Spleen (tissue), 11 donors: ENCODE measurements around the gene NKTR. TPM values are rescaled to one million over a fixed set of nuclear protein-coding genes. Genes with fewer than 3 reads are reported as not detected.

Source experiments
- DNase-seq: peaks from one replicate; pipeline ENCODE4 v3.0.0-alpha.2; 2020
- H3K27ac ChIP-seq, 8 donors: fragments of 200-600 bp; sonication (generic) in 7 of 8; 1 replicate in 4 of 8; 2 replicates in 4 of 8; pipeline versions ENCODE4 v1.5.0 to v1.8.0; 2016 to 2021; ENCODE audit warnings: inconsistent platforms in 4 of 8, mild to moderate bottlenecking in 4 of 8, moderate library complexity in 1 of 8
- H3K27me3 ChIP-seq, 7 donors: fragments of 200-600 bp; sonication (generic) in 6 of 7; replicated peaks in 1 of 7; 1 replicate in 4 of 7; 2 replicates in 3 of 7; pipeline versions ENCODE4 v1.5.0 to v1.8.0; 2016 to 2021; ENCODE audit warnings: inconsistent platforms in 3 of 7, mild to moderate bottlenecking in 1 of 7
- H3K36me3 ChIP-seq, 6 donors: fragments of 200-600 bp; sonication (generic) in 5 of 6; 1 replicate in 4 of 6; 2 replicates in 2 of 6; pipeline versions ENCODE4 v1.5.0 to v1.8.0; 2016 to 2021; ENCODE audit warnings: inconsistent platforms in 2 of 6
- H3K4me1 ChIP-seq, 6 donors: fragments of 200-600 bp; sonication (generic) in 5 of 6; 1 replicate in 3 of 6; 2 replicates in 3 of 6; pipeline versions ENCODE4 v1.5.0 to v1.8.0; 2016 to 2021; ENCODE audit warnings: inconsistent platforms in 3 of 6
- H3K4me3 ChIP-seq, 8 donors: fragments of 200-600 bp; sonication (generic) in 7 of 8; 1 replicate in 4 of 8; 2 replicates in 4 of 8; pipeline versions ENCODE4 v1.5.0 to v1.8.0; 2016 to 2021; ENCODE audit warnings: inconsistent platforms in 4 of 8, mild to moderate bottlenecking in 4 of 8, moderate library complexity in 2 of 8
- H3K9me3 ChIP-seq, 8 donors: fragments of 200-600 bp; sonication (generic) in 7 of 8; 1 replicate in 4 of 8; 2 replicates in 4 of 8; pipeline versions ENCODE4 v1.5.0 to v1.8.0; 2016 to 2021; ENCODE audit warnings: inconsistent platforms in 4 of 8
- POLR2A ChIP-seq, 3 donors: fragments of 450-650 bp; IDR thresholded peaks; one replicate each; pipeline ENCODE4 v1.5.1; 2017; ENCODE audit warnings: antibody characterized with exemption in 3 of 3, mild to moderate bottlenecking in 1 of 3
- POLR2AphosphoS5 ChIP-seq, 3 donors: sonication (generic); formaldehyde crosslinking; IDR thresholded peaks; one replicate each; pipeline ENCODE4 v1.5.1; 2017; ENCODE audit warnings: antibody characterized with exemption in 3 of 3
- WGBS, 5 donors: extraction: QIAGEN DNeasy Blood & Tissue Kit in 3 of 5; methylation state at CpG; one replicate each; pipeline versions ENCODE4 v1.1.5 to v1.1.7; 2013 to 2018; 5-methylcytosine and 5-hydroxymethylcytosine counted together
- intact Hi-C: fragments of 100-400 bp; cut with DNase I; formaldehyde crosslinking; loops from one replicate; pipeline ENCODE4 v1.15.0; 2023; ENCODE audit warnings: low total_unique reads
- polyA plus RNA-seq, 3 donors: library from polyadenylated mRNA; stranded (reverse); fragments of 200-250 nt; gene quantifications; one replicate each; pipeline ENCODE4 v1.2.1, GENCODE V29; 2013
- total RNA-seq, 7 donors: library from RNA; depleted of rRNA in 3 of 7; stranded (reverse); fragments of >200 nt in 3 of 7; fragmentation: NEBNext Ultra II Directional in 4 of 7; extraction: Animal tissue kit (Norgen Biotek cat#: 25700) in 4 of 7; gene quantifications; one replicate each; pipeline versions ENCODE4 v1.1.0 to v1.2.1, GENCODE V29; 2016 to 2021
- TF ChIP-seq, protein P1 (sequence below), 11 experiments: fragments of 200-600 bp in 7 of 11; fragments of 450-650 bp in 4 of 11; sonication (generic) in 4 of 11; IDR thresholded peaks in 8 of 11; conservative IDR thresholded peaks in 3 of 11; 1 replicate in 7 of 11; 2 replicates in 4 of 11; pipeline versions ENCODE4 v1.4.0 to v1.8.0; 2016 to 2021; ENCODE audit warnings: antibody characterized with exemption in 11 of 11, inconsistent platforms in 4 of 11, mild to moderate bottlenecking in 1 of 11
- donor health status: healthy with polysubstance abuse.
- donor health status: DM: no; HTN: no; CAD: no; lungs with moderate emphysema.
- donor health status: DM: no; HTN: no; CAD: no.
- donor health status: Bipolar disorder and iron deficiency.
- donor health status: healthy.
- donor health status: DM: no; HTN: no; CAD: no.
- donor health status: DM: yes; HTN: yes; CAD: no.

The NKTR gene
- total and polyA plus RNA-seq, 10 donors, result 19.9 to 258 (median 140) TPM

DNA sequence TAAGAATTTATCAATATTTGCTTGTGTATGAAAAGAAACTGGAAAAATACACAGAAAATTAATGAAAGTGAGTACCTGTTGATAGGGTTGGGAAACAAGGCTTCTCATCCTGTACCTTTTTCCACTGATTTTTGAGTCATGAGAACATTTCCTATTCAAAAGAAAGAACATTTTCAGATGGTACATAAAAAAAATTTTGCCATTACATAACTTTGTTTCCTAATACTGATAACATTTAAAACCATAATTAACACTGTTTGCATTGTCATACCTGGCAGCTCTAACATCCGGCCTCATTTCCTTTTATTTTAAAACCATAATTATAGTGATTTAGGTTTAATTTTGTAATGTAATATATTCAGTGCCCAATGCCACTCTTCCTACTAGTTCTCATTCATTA is 11.7 kb downstream of the NKTR start:
- DNase-seq, result no peak
- intact Hi-C loops, result no loop called here
- WGBS, 5 donors, result 25 to 50% (median 30%) methylated on average over 1 of the region's 1 CpG
- no peak overlapping the region for H3K4me3 ChIP-seq
- H3K36me3 ChIP-seq, result peaks cover 0 to 42% (median 16%) of the 10 kb centered on the region in 6 donors
- no peaks in the 10 kb centered on the region for H3K9me3 ChIP-seq
- H3K27ac ChIP-seq, result peak overlapping the region in 7 of 8 donors; percentile 3 to 77 (median 60)
- peaks cover 15 to 96% (median 62%) of the 10 kb centered on the region in 6 donors for H3K4me1 ChIP-seq
- no peaks in the 10 kb centered on the region for H3K27me3 ChIP-seq
- TF ChIP-seq POLR2AphosphoS5 (IDR thresholded peaks at IDR 0.05) (no peak), POLR2A (IDR thresholded peaks at IDR 0.05) (no peak)
- TF ChIP-seq, protein P1, sequence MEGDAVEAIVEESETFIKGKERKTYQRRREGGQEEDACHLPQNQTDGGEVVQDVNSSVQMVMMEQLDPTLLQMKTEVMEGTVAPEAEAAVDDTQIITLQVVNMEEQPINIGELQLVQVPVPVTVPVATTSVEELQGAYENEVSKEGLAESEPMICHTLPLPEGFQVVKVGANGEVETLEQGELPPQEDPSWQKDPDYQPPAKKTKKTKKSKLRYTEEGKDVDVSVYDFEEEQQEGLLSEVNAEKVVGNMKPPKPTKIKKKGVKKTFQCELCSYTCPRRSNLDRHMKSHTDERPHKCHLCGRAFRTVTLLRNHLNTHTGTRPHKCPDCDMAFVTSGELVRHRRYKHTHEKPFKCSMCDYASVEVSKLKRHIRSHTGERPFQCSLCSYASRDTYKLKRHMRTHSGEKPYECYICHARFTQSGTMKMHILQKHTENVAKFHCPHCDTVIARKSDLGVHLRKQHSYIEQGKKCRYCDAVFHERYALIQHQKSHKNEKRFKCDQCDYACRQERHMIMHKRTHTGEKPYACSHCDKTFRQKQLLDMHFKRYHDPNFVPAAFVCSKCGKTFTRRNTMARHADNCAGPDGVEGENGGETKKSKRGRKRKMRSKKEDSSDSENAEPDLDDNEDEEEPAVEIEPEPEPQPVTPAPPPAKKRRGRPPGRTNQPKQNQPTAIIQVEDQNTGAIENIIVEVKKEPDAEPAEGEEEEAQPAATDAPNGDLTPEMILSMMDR (IDR thresholded peaks at IDR 0.05 in 8 of 11, conservative IDR thresholded peaks at IDR 0.05 in 3 of 11), result no peak

DNA sequence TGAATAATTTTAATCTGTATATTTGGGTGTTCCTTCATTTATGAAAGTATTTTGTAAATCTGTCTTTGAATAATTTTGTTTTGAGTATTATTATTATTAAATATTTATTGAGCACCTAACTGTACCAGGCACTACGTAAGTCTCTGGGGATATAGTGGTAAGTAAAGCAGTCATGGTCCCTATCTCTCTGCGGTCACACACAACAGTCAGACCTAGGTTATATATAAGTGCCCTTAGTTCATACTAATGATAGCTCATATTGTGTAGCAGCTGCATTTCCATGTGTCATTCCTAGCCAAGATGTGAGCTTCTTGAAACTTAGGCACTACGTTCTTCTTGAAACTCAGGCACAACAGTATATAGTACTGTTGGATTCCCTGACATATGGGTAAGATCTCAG is 12.4 kb downstream of the NKTR start:
- Histone ChIP-seq H3K4me3 (no peak overlapping the region), H3K27ac (peak overlapping the region in 4 of 8 donors; percentile 60 to 77 (median 72)), H3K9me3 (no peaks in the 10 kb centered on the region), H3K36me3 (peaks cover 0 to 43% (median 18%) of the 10 kb centered on the region in 6 donors), H3K27me3 (no peaks in the 10 kb centered on the region), H3K4me1 (peaks cover 15 to 92% (median 61%) of the 10 kb centered on the region in 6 donors)
- DNase-seq, result no peak
- no peak for TF ChIP-seq POLR2AphosphoS5 (IDR thresholded peaks at IDR 0.05)
- TF ChIP-seq POLR2A (IDR thresholded peaks at IDR 0.05), result no peak
- TF ChIP-seq, protein P1 (IDR thresholded peaks at IDR 0.05 in 8 of 11, conservative IDR thresholded peaks at IDR 0.05 in 3 of 11), result no peak
- 77 to 84% (median 82%) methylated on average over 3 of the region's 3 CpGs for WGBS, 5 donors
- intact Hi-C loops, result no loop called here

DNA sequence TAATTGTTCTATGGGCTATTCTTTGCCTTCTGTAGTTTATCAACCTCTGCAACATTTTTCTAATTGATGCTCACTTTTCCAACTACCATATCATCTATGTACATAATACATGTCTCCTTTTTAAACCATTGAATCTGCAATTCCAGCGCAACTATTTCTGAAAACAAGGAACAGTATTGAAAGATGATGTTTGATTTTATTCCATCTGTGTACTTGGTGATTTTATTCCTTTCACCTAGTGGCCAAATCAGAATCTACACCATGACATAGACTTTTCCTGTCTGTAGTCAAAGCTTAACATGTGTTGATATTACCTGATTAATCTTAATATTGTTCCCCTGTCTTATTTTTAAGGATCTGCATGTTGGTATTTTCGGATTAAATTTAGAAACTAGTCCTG is 13.0 kb downstream of the NKTR start:
- H3K4me1 ChIP-seq, result peaks cover 15 to 87% (median 59%) of the 10 kb centered on the region in 6 donors
- H3K27ac ChIP-seq, result peak overlapping the region in 4 of 8 donors; percentile 60 to 77 (median 72)
- 85 to 88% (median 87%) methylated on average over 2 of the region's 2 CpGs for WGBS, 5 donors

DNA sequence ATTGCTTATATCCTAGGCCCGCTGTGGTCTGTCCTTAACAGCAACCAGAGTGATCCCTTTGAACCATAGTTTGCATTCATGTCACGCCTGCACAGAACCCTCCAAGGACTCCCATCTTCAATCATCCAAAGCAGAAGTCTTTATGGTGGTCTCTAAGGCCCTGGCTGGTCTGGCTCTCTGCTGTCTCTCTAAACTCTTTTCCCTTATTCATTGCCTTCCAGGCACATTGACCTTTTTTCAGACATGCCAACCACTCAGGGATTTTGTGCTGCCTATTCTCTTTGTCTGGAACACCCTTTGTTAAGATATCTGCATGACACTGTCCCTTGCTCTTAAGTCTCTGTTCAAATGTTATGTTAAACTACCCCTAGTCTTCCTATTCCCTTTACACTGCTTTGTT is 31.1 kb downstream of the NKTR start:
- Histone ChIP-seq H3K27ac (no peak overlapping the region), H3K9me3 (no peaks in the 10 kb centered on the region), H3K4me3 (no peak overlapping the region), H3K36me3 (peaks cover 0 to 99% (median 76%) of the 10 kb centered on the region in 6 donors), H3K27me3 (no peaks in the 10 kb centered on the region), H3K4me1 (no peaks in the 10 kb centered on the region)
- intact Hi-C loops, result no loop called here
- no peak for DNase-seq
- WGBS, 5 donors, result 92 to 96% (median 93%) methylated on average over 2 of the region's 2 CpGs
- TF ChIP-seq, protein P1 (IDR thresholded peaks at IDR 0.05 in 8 of 11, conservative IDR thresholded peaks at IDR 0.05 in 3 of 11), result no peak
- TF ChIP-seq POLR2A (IDR thresholded peaks at IDR 0.05), result no peak
- TF ChIP-seq POLR2AphosphoS5 (IDR thresholded peaks at IDR 0.05), result no peak

More for the DNA sequence above, 13.0 kb downstream of the NKTR start:
- H3K27me3 ChIP-seq, result no peaks in the 10 kb centered on the region
- no peaks in the 10 kb centered on the region for H3K9me3 ChIP-seq
- TF ChIP-seq POLR2AphosphoS5 (IDR thresholded peaks at IDR 0.05), result no peak
- TF ChIP-seq, protein P1 (IDR thresholded peaks at IDR 0.05 in 8 of 11, conservative IDR thresholded peaks at IDR 0.05 in 3 of 11), result peak in 9 of 11 experiments; percentile 20 to 51 (median 48)
- no peak overlapping the region for H3K4me3 ChIP-seq
- peaks cover 0 to 43% (median 21%) of the 10 kb centered on the region in 6 donors for H3K36me3 ChIP-seq
- DNase-seq, result no peak
- intact Hi-C loops, result no loop called here
